GM12892 (cell line): Measurements from ENCODE around the gene VAV3.

Source experiments
- POLR2A ChIP-seq: IDR thresholded peaks from 2 replicates; pipeline ENCODE4 v1.6.1; 2011; ENCODE audit warnings: low read depth, low read length, control low read depth
- POLR2AphosphoS5 ChIP-seq: IDR thresholded peaks from 2 replicates; pipeline ENCODE4 v1.6.1; 2011; ENCODE audit warnings: low read depth, low read length, control low read depth
- TAF1 ChIP-seq: IDR thresholded peaks from 2 replicates; pipeline ENCODE4 v1.6.1; 2011; ENCODE audit warnings: low read depth, mild to moderate bottlenecking, control low read depth, low read length, borderline replicate concordance

- TF ChIP-seq POLR2A (no peak), POLR2AphosphoS5 (no peak), TAF1 (no peak)
Observed at GRCh38 chr1:107810291-107810951, 154.6 kb downstream of the VAV3 start.
